Kidney (tissue), 14 donors: ENCODE data around the gene TCF7L1. TPM values are rescaled to one million over a fixed set of nuclear protein-coding genes. Genes with fewer than 3 reads are reported as not detected.
A peak's percentile ranks its signal among the peaks of the same experiment; 100 is the strongest.

ENCODE experiments used
- DNase-seq, 5 donors: peaks; one replicate each; pipeline ENCODE4 v3.0.0-alpha.2; 2013 to 2020
- FAIRE-seq: peaks from 2 replicates; lab custom pipeline; 2012; peaks lifted over from hg19 to GRCh38; lab: Jason Lieb, UNC
- H3K27ac ChIP-seq, 2 donors: one replicate each; pipeline ENCODE4 v1.7.0; 2013; ENCODE audit warnings: low read depth in 2 of 2, low read length in 2 of 2, inconsistent platforms in 1 of 2
- H3K27me3 ChIP-seq: one replicate; pipeline ENCODE4 v1.7.1; 2013; ENCODE audit warnings: low read length, inconsistent platforms; ENCODE audit not compliant: control insufficient read depth, insufficient read depth
- H3K36me3 ChIP-seq, 3 donors: one replicate each; pipeline versions ENCODE4 v1.7.0 to v1.7.1; 2013; ENCODE audit warnings: low read length in 3 of 3, control low read depth in 1 of 3, inconsistent platforms in 1 of 3; ENCODE audit not compliant: insufficient read depth in 3 of 3, control insufficient read depth in 2 of 3
- H3K4me1 ChIP-seq, 3 donors: one replicate each; pipeline versions ENCODE4 v1.7.0 to v1.7.1; 2013; ENCODE audit warnings: low read length in 3 of 3, inconsistent platforms in 1 of 3, low read depth in 1 of 3; ENCODE audit not compliant: control insufficient read depth in 2 of 3, insufficient read depth in 2 of 3
- H3K4me3 ChIP-seq, 3 donors: one replicate each; pipeline versions ENCODE4 v1.7.0 to v1.8.1; 2013; ENCODE audit warnings: low read length in 3 of 3, control low read depth in 1 of 3, inconsistent platforms in 1 of 3
- H3K9ac ChIP-seq, 3 donors: one replicate each; pipeline versions ENCODE4 v1.7.0 to v1.7.1; 2013; ENCODE audit warnings: low read length in 3 of 3, control low read depth in 1 of 3, inconsistent platforms in 1 of 3
- H3K9me3 ChIP-seq, 3 donors: one replicate each; pipeline versions ENCODE4 v1.7.0 to v1.7.1; 2013; ENCODE audit warnings: low read length in 3 of 3, control low read depth in 1 of 3, inconsistent platforms in 1 of 3; ENCODE audit not compliant: control insufficient read depth in 2 of 3, insufficient read depth in 1 of 3
- CTCF ChIP-seq: IDR thresholded peaks from 3 replicates; pipeline ENCODE4 v1.5.1; 2012; ENCODE audit warnings: mild to moderate bottlenecking, moderate library complexity, borderline replicate concordance; ENCODE audit not compliant: insufficient read depth; ENCODE audit errors: extremely low read depth
- intact Hi-C: fragments of 100-400 bp; cut with DNase I; formaldehyde crosslinking; loops from one replicate; pipeline ENCODE4 v1.11.1; 2022
- polyA plus RNA-seq: library from polyadenylated mRNA; stranded (reverse); fragments of 350-450 nt; fragmentation: Illumina TruSeq; extraction: RNeasy Lipid Tissue Mini Kit (QIAGEN cat#74804); gene quantifications from one replicate; pipeline ENCODE4 v1.2.3, GENCODE V29; 2014; ENCODE audit warnings: low read depth, low replicate concordance; ENCODE audit not compliant: insufficient read depth
- total RNA-seq: library from RNA; stranded (reverse); fragmentation: NEBNext Ultra II Directional; extraction: Animal tissue kit (Norgen Biotek cat#: 25700); gene quantifications from one replicate; pipeline ENCODE4 v1.2.1, GENCODE V29; 2021
- donor health status: control.
- donor health status: control.
- donor health status: control.
- donor health status: control.
- donor health status: control.
- donor health status: DM: yes; HTN: yes; CAD: no.
- donor health status: Normal renal cell carcinoma (clear cell type).

The TCF7L1 gene
- total and polyA plus RNA-seq, 2 donors from 2014 or later, result 10.2 to 12.5 TPM

- DNase-seq (peak in 3 of 5 donors; percentile 42 to 83 (median 74)), FAIRE-seq (peak; percentile 88)
- H3K9ac ChIP-seq, result peak overlapping the region in 1 of 3 donors; percentile 81
- peaks cover 7 to 23% (median 14%) of the 10 kb centered on the region in 3 donors for H3K4me1 ChIP-seq
- intact Hi-C loops, result no loop called here
- H3K27ac ChIP-seq, result peak overlapping the region; percentile 95 to 99
- no peaks in the 10 kb centered on the region for H3K27me3 ChIP-seq
- H3K4me3 ChIP-seq, result peak overlapping the region; percentile 24 to 99 (median 81)
- TF ChIP-seq CTCF, result no peak
- H3K9me3 ChIP-seq, result no peaks in the 10 kb centered on the region
- H3K36me3 ChIP-seq, result peaks cover 17 to 35% (median 27%) of the 10 kb centered on the region in 3 donors
Measured at GRCh38 chr2:85324639-85325465, 191.7 kb downstream of the TCF7L1 start.

- FAIRE-seq, result no peak
- intact Hi-C loops, result no loop called here
- no peaks in the 10 kb centered on the region for H3K27me3 ChIP-seq
- no peaks in the 10 kb centered on the region for H3K9me3 ChIP-seq
- TF ChIP-seq CTCF, result no peak
- peak overlapping the region in 1 of 3 donors; percentile 81 for H3K9ac ChIP-seq
- peak overlapping the region; percentile 81 to 99 (median 99) for H3K4me3 ChIP-seq
- H3K36me3 ChIP-seq, result peaks cover 17 to 35% (median 24%) of the 10 kb centered on the region in 3 donors
- DNase-seq, result peak in 1 of 5 donors; percentile 2
- peak overlapping the region; percentile 95 to 99 for H3K27ac ChIP-seq
- H3K4me1 ChIP-seq, result peaks cover 7 to 23% (median 14%) of the 10 kb centered on the region in 3 donors
Measured at GRCh38 chr2:85325466-85325811, 192.2 kb downstream of the TCF7L1 start.

GRCh38 chr2:85326406-85327159 is 193.4 kb downstream of the TCF7L1 start:
- Histone ChIP-seq H3K4me3 (peak overlapping the region; percentile 81 to 99 (median 99)), H3K9me3 (no peaks in the 10 kb centered on the region), H3K4me1 (peaks cover 7 to 23% (median 14%) of the 10 kb centered on the region in 3 donors), H3K27me3 (no peaks in the 10 kb centered on the region), H3K9ac (peak overlapping the region; percentile 68 to 99 (median 81)), H3K36me3 (peaks cover 11 to 23% (median 15%) of the 10 kb centered on the region in 3 donors), H3K27ac (peak overlapping the region; percentile 95 to 99)
- no peak for FAIRE-seq
- TF ChIP-seq CTCF, result no peak
- intact Hi-C loops, result no loop called here
- DNase-seq, result peak in 2 of 5 donors; percentile 21 to 51
